Gastrocnemius medialis (tissue), 4 donors: ENCODE results near the gene SLC35C1. TPM values are rescaled to one million over a fixed set of nuclear protein-coding genes. Genes with fewer than 3 reads are reported as not detected.
A peak's percentile ranks its signal among the peaks of the same experiment; 100 is the strongest.

Experiments used
- ATAC-seq, 2 donors: fragments of 150-250 bp; one replicate each; pipeline ENCODE4 v1.9.1; 2016
- DNase-seq, 2 donors: peaks; one replicate each; pipeline ENCODE4 v3.0.0-alpha.2; 2019
- H3K27ac ChIP-seq, 4 donors: fragments of 200-600 bp; sonication (generic); 1 replicate in 1 of 4; 2 replicates in 3 of 4; pipeline ENCODE4 v1.5.1; 2016 to 2018; ENCODE audit warnings: mild to moderate bottlenecking in 2 of 4, moderate library complexity in 1 of 4
- H3K27me3 ChIP-seq, 3 donors: fragments of 200-600 bp; sonication (generic) in 2 of 3; 1 replicate in 1 of 3; 2 replicates in 2 of 3; pipeline versions ENCODE4 v1.5.1 to v1.6.0; 2016 to 2019; ENCODE audit warnings: mild to moderate bottlenecking in 1 of 3, moderate library complexity in 1 of 3
- H3K36me3 ChIP-seq, 2 donors: fragments of 200-600 bp; sonication (generic) in 1 of 2; one replicate each; pipeline ENCODE4 v1.5.1; 2017 to 2018
- H3K4me1 ChIP-seq, 2 donors: fragments of 200-600 bp; sonication (generic) in 1 of 2; one replicate each; pipeline ENCODE4 v1.5.1; 2016 to 2017; ENCODE audit warnings: mild to moderate bottlenecking in 2 of 2
- H3K4me3 ChIP-seq, 4 donors: fragments of 200-600 bp; sonication (generic) in 3 of 4; 1 replicate in 1 of 4; 2 replicates in 3 of 4; pipeline ENCODE4 v1.5.1; 2016 to 2019; ENCODE audit warnings: mild to moderate bottlenecking in 2 of 4
- H3K9me3 ChIP-seq, 3 donors: fragments of 200-600 bp; sonication (generic) in 2 of 3; 1 replicate in 1 of 3; 2 replicates in 2 of 3; pipeline ENCODE4 v1.5.1; 2016 to 2019
- CTCF ChIP-seq, 5 experiments: fragments of 450-650 bp in 3 of 5; fragments of 200-600 bp in 2 of 5; sonication (generic) in 2 of 5; IDR thresholded peaks in 4 of 5; conservative IDR thresholded peaks in 1 of 5; 1 replicate in 4 of 5; 2 replicates in 1 of 5; pipeline ENCODE4 v1.5.1; 2016 to 2019; ENCODE audit warnings: antibody characterized with exemption in 5 of 5, mild to moderate bottlenecking in 3 of 5, moderate library complexity in 3 of 5
- POLR2A ChIP-seq, 2 donors: fragments of 450-650 bp; IDR thresholded peaks; one replicate each; pipeline ENCODE4 v1.6.1; 2017; ENCODE audit warnings: antibody characterized with exemption in 2 of 2, mild to moderate bottlenecking in 2 of 2, moderate library complexity in 2 of 2
- in situ Hi-C, 4 donors: fragments of 200-750 bp; cut with MboI; loops; one replicate each; pipeline versions ENCODE4 v1.15.0 to v1.8.0; 2017; ENCODE audit warnings: low sequenced_read_pairs in 4 of 4
- intact Hi-C: fragments of 100-400 bp; cut with DNase I; formaldehyde crosslinking; loops from one replicate; pipeline ENCODE4 v1.15.1; 2023; ENCODE audit warnings: low total_unique reads
- total RNA-seq, 4 donors: library from RNA; depleted of rRNA; stranded (reverse); fragments of >200 nt; gene quantifications; one replicate each; pipeline versions ENCODE4 v1.1.0 to v1.2.3, GENCODE V29; 2016

SLC35C1 gene
- total RNA-seq, 4 donors from 2014 or later: 4.8 to 11.7 (median 7.8) TPM

- Histone ChIP-seq H3K36me3 (no peaks in the 10 kb centered on the region), H3K4me1 (peaks cover 23% of the 10 kb centered on the region in 2 donors), H3K4me3 (no peak overlapping the region), H3K9me3 (no peaks in the 10 kb centered on the region), H3K27ac (no peak overlapping the region), H3K27me3 (no peaks in the 10 kb centered on the region)
- ATAC-seq: no peak
- TF ChIP-seq POLR2A (IDR thresholded peaks at IDR 0.05): no peak
- no peak for TF ChIP-seq CTCF (IDR thresholded peaks at IDR 0.05 in 4 of 5, conservative IDR thresholded peaks at IDR 0.05 in 1 of 5)
- in situ Hi-C loops: no loop called here
- no peak for DNase-seq
- intact Hi-C loops: no loop called here
Measured at GRCh38 chr11:45802531-45803317, 2.2 kb upstream of the SLC35C1 start.

- Histone ChIP-seq H3K27me3 (no peaks in the 10 kb centered on the region), H3K36me3 (peaks cover 0 to 8% of the 10 kb centered on the region in 2 donors), H3K9me3 (no peaks in the 10 kb centered on the region), H3K27ac (peak overlapping the region; percentile 86 to 94 (median 91)), H3K4me1 (peaks cover 28 to 29% of the 10 kb centered on the region in 2 donors), H3K4me3 (peak overlapping the region; percentile 76 to 96 (median 86))
- in situ Hi-C loops: no loop called here
- TF ChIP-seq POLR2A (IDR thresholded peaks at IDR 0.05) (no peak), CTCF (IDR thresholded peaks at IDR 0.05 in 4 of 5, conservative IDR thresholded peaks at IDR 0.05 in 1 of 5) (no peak)
- DNase-seq (peak; percentile 54 to 73), ATAC-seq (peak; percentile 52 to 56)
- intact Hi-C loops: loop anchor here (1.0 kb wide), 1 partner anchor 68 kb away; no protein-coding TSS in a partner anchor
Measured at GRCh38 chr11:45803971-45804760, 783 bp upstream of the SLC35C1 start.

GRCh38 chr11:45805305-45806071 lies 539 bp downstream of the SLC35C1 start:
- intact Hi-C loops (loop anchor here (1.0 kb wide), 4 partner anchors 38 to 317 kb away; partner anchors contain the start of gene CRY2), in situ Hi-C loops (no loop called here)
- H3K27me3 ChIP-seq: no peaks in the 10 kb centered on the region
- H3K4me3 ChIP-seq: peak overlapping the region; percentile 76 to 96 (median 86)
- peaks cover 28 to 29% of the 10 kb centered on the region in 2 donors for H3K4me1 ChIP-seq
- peak overlapping the region; percentile 86 to 94 (median 91) for H3K27ac ChIP-seq
- H3K9me3 ChIP-seq: no peaks in the 10 kb centered on the region
- ATAC-seq: peak; percentile 57 to 61
- TF ChIP-seq POLR2A (IDR thresholded peaks at IDR 0.05) (no peak), CTCF (IDR thresholded peaks at IDR 0.05 in 4 of 5, conservative IDR thresholded peaks at IDR 0.05 in 1 of 5) (no peak)
- peaks cover 0 to 17% of the 10 kb centered on the region in 2 donors for H3K36me3 ChIP-seq
- peak; percentile 17 to 32 for DNase-seq

GRCh38 chr11:45806072-45806933 lies 1.4 kb downstream of the SLC35C1 start:
- peak overlapping the region; percentile 76 to 96 (median 86) for H3K4me3 ChIP-seq
- peaks cover 28 to 29% of the 10 kb centered on the region in 2 donors for H3K4me1 ChIP-seq
- H3K36me3 ChIP-seq: peaks cover 0 to 25% of the 10 kb centered on the region in 2 donors
- in situ Hi-C loops: no loop called here
- ATAC-seq (no peak), DNase-seq (no peak)
- H3K9me3 ChIP-seq: no peaks in the 10 kb centered on the region
- intact Hi-C loops: no loop called here
- no peaks in the 10 kb centered on the region for H3K27me3 ChIP-seq
- TF ChIP-seq POLR2A (IDR thresholded peaks at IDR 0.05): no peak
- TF ChIP-seq CTCF (IDR thresholded peaks at IDR 0.05 in 4 of 5, conservative IDR thresholded peaks at IDR 0.05 in 1 of 5): no peak
- H3K27ac ChIP-seq: peak overlapping the region in 2 of 4 donors; percentile 92 to 94
